Tibial nerve (tissue), 4 donors: ENCODE results near the gene ERP44. TPM values are rescaled to one million over a fixed set of nuclear protein-coding genes. Genes with fewer than 3 reads are reported as not detected.

Experiments used
- DNase-seq, 2 donors: peaks; one replicate each; pipeline ENCODE4 v3.0.0-alpha.2; 2019; ENCODE audit warnings: low spot score in 2 of 2
- H3K27ac ChIP-seq, 4 donors: fragments of 200-600 bp; sonication (generic) in 3 of 4; one replicate each; pipeline ENCODE4 v1.5.1; 2017 to 2019; ENCODE audit warnings: mild to moderate bottlenecking in 1 of 4
- H3K27me3 ChIP-seq, 2 donors: fragments of 200-600 bp; sonication (generic) in 1 of 2; one replicate each; pipeline versions ENCODE4 v1.5.1 to v1.6.0; 2017 to 2019
- H3K36me3 ChIP-seq, 3 donors: fragments of 200-600 bp; sonication (generic); one replicate each; pipeline ENCODE4 v1.5.1; 2018 to 2019
- H3K4me1 ChIP-seq, 4 donors: fragments of 200-600 bp; sonication (generic) in 3 of 4; one replicate each; pipeline ENCODE4 v1.5.1; 2017 to 2019
- H3K4me3 ChIP-seq, 4 donors: fragments of 200-600 bp; sonication (generic) in 3 of 4; one replicate each; pipeline ENCODE4 v1.5.1; 2017 to 2019; ENCODE audit warnings: mild to moderate bottlenecking in 1 of 4, moderate library complexity in 1 of 4
- H3K9me3 ChIP-seq, 4 donors: fragments of 200-600 bp; sonication (generic) in 3 of 4; one replicate each; pipeline ENCODE4 v1.5.1; 2017 to 2019
- CTCF ChIP-seq, 5 experiments: fragments of 200-600 bp in 3 of 5; fragments of 450-650 bp in 2 of 5; sonication (generic) in 3 of 5; IDR thresholded peaks; one replicate each; pipeline ENCODE4 v1.5.1; 2016 to 2019; ENCODE audit warnings: antibody characterized with exemption in 5 of 5, mild to moderate bottlenecking in 3 of 5, moderate library complexity in 2 of 5
- EP300 ChIP-seq, 2 donors: sonication (generic); formaldehyde crosslinking; IDR thresholded peaks; one replicate each; pipeline ENCODE4 v1.6.1; 2017; ENCODE audit warnings: antibody characterized with exemption in 2 of 2, mild to moderate bottlenecking in 1 of 2
- POLR2A ChIP-seq, 2 donors: fragments of 450-650 bp; IDR thresholded peaks; one replicate each; pipeline ENCODE4 v1.6.1; 2017; ENCODE audit warnings: antibody characterized with exemption in 2 of 2, mild to moderate bottlenecking in 2 of 2, moderate library complexity in 2 of 2
- WGBS, 2 donors: methylation state at CpG; one replicate each; pipeline ENCODE4 v1.1.5; 2018; 5-methylcytosine and 5-hydroxymethylcytosine counted together
- total RNA-seq, 4 donors: library from RNA; depleted of rRNA; stranded (reverse); fragments of >200 nt; gene quantifications; one replicate each; pipeline ENCODE4 v1.1.0, GENCODE V29; 2016

ERP44 gene
- total RNA-seq, 4 donors from 2014 or later, result 10.9 to 16.0 (median 13.4) TPM

- Histone ChIP-seq H3K4me3 (no peak overlapping the region), H3K27ac (no peak overlapping the region), H3K27me3 (no peaks in the 10 kb centered on the region), H3K9me3 (no peaks in the 10 kb centered on the region), H3K4me1 (peaks cover 0 to 19% (median 2%) of the 10 kb centered on the region in 4 donors), H3K36me3 (peaks cover 0 to 63% (median 2%) of the 10 kb centered on the region in 3 donors)
- TF ChIP-seq CTCF (IDR thresholded peaks at IDR 0.05), result no peak
- no peak for TF ChIP-seq EP300 (IDR thresholded peaks at IDR 0.05)
- no peak for TF ChIP-seq POLR2A (IDR thresholded peaks at IDR 0.05)
- WGBS, 2 donors, result 36% methylated on average over 2 of the region's 2 CpGs
- DNase-seq, result no peak
Observed at GRCh38 chr9:100108559-100108958, 9.8 kb upstream of the ERP44 start.

- 79 to 83% methylated on average over 2 of the region's 2 CpGs for WGBS, 2 donors
Observed at GRCh38 chr9:100106616-100107015, 7.8 kb upstream of the ERP44 start.

GRCh38 chr9:100105861-100106260, 7.1 kb upstream of the ERP44 start:
- H3K36me3 ChIP-seq, result peaks cover 0 to 79% (median 2%) of the 10 kb centered on the region in 3 donors

More at GRCh38 chr9:100106616-100107015, 7.8 kb upstream of the ERP44 start:
- Histone ChIP-seq H3K4me1 (peaks cover 0 to 17% (median 2%) of the 10 kb centered on the region in 4 donors), H3K4me3 (no peak overlapping the region), H3K27me3 (no peaks in the 10 kb centered on the region), H3K36me3 (peaks cover 0 to 77% (median 2%) of the 10 kb centered on the region in 3 donors), H3K27ac (no peak overlapping the region), H3K9me3 (no peaks in the 10 kb centered on the region)
- DNase-seq, result no peak
- TF ChIP-seq POLR2A (IDR thresholded peaks at IDR 0.05), result no peak
- TF ChIP-seq CTCF (IDR thresholded peaks at IDR 0.05), result no peak
- TF ChIP-seq EP300 (IDR thresholded peaks at IDR 0.05), result no peak

GRCh38 chr9:100104314-100104713, 5.5 kb upstream of the ERP44 start:
- DNase-seq, result no peak
- H3K36me3 ChIP-seq, result peaks cover 0 to 74% (median 2%) of the 10 kb centered on the region in 3 donors
- peaks cover 3 to 12% (median 8%) of the 10 kb centered on the region in 4 donors for H3K4me1 ChIP-seq
- H3K27ac ChIP-seq, result no peak overlapping the region
- no peak overlapping the region for H3K4me3 ChIP-seq
- no peaks in the 10 kb centered on the region for H3K9me3 ChIP-seq
- TF ChIP-seq CTCF (IDR thresholded peaks at IDR 0.05) (no peak), EP300 (IDR thresholded peaks at IDR 0.05) (no peak), POLR2A (IDR thresholded peaks at IDR 0.05) (no peak)
- WGBS, 2 donors, result 87 to 92% methylated on average over 4 of the region's 4 CpGs
- no peaks in the 10 kb centered on the region for H3K27me3 ChIP-seq

More at GRCh38 chr9:100105861-100106260, 7.1 kb upstream of the ERP44 start:
- no peaks in the 10 kb centered on the region for H3K9me3 ChIP-seq
- 0 to 29% methylated on average over 1 of the region's 1 CpG for WGBS, 2 donors
- H3K27me3 ChIP-seq, result no peaks in the 10 kb centered on the region
- peaks cover 0 to 9% (median under 1%) of the 10 kb centered on the region in 4 donors for H3K4me1 ChIP-seq
- no peak overlapping the region for H3K4me3 ChIP-seq
- no peak for TF ChIP-seq CTCF (IDR thresholded peaks at IDR 0.05)
- TF ChIP-seq EP300 (IDR thresholded peaks at IDR 0.05), result no peak
- no peak for TF ChIP-seq POLR2A (IDR thresholded peaks at IDR 0.05)
- no peak for DNase-seq
- no peak overlapping the region for H3K27ac ChIP-seq

GRCh38 chr9:100101608-100102007, 2.8 kb upstream of the ERP44 start:
- Histone ChIP-seq H3K27me3 (no peaks in the 10 kb centered on the region), H3K4me3 (no peak overlapping the region), H3K9me3 (no peaks in the 10 kb centered on the region), H3K36me3 (peaks cover 0 to 51% (median 2%) of the 10 kb centered on the region in 3 donors), H3K4me1 (peaks cover 3 to 25% (median 14%) of the 10 kb centered on the region in 4 donors), H3K27ac (no peak overlapping the region)
- TF ChIP-seq POLR2A (IDR thresholded peaks at IDR 0.05), result no peak
- DNase-seq, result no peak
- 91 to 95% methylated on average over 6 of the region's 6 CpGs for WGBS, 2 donors
